ENCODE measurements around the gene ASF1B.

GRCh38 chr19:14147797-14148605 lies 11.6 kb upstream of the ASF1B start:
- peak; percentile 68 to 84 (median 75) for TF ChIP-seq CTCF (IDR thresholded peaks at IDR 0.05)
- no peak for TF ChIP-seq POLR2A (IDR thresholded peaks at IDR 0.05)

Measured in adrenal gland (tissue), 5 donors.